GM23338 (cell line): ENCODE data around the gene CCS. TPM values are rescaled to one million over a fixed set of nuclear protein-coding genes. Genes with fewer than 3 reads are reported as not detected.

ENCODE experiments used
- ATAC-seq: fragments of 200-7000 bp; cut with Tn5 transposase; 3 replicates; pipeline ENCODE4 v1.9.1; 2020
- DNase-seq: peaks from one replicate; pipeline ENCODE4 v3.0.0-alpha.2; 2015; ENCODE audit warnings: low spot score
- H2AFZ ChIP-seq: fragments of 200-600 bp; sonication (generic); 2 replicates; pipeline ENCODE4 v1.8.0; 2016; ENCODE audit warnings: antibody characterized with exemption, mild to moderate bottlenecking, moderate library complexity
- H3F3A ChIP-seq: fragments of 200-600 bp; sonication (generic); replicated peaks from 2 replicates; pipeline ENCODE4 v1.8.0; 2017; ENCODE audit warnings: antibody characterized with exemption, mixed run types, low read depth
- H3K27ac ChIP-seq: fragments of 200-600 bp; sonication (generic); 2 replicates; pipeline ENCODE4 v1.6.1; 2016; ENCODE audit warnings: low read depth
- H3K27me3 ChIP-seq: fragments of 200-600 bp; sonication (generic); 2 replicates; pipeline ENCODE4 v1.8.0; 2016; ENCODE audit warnings: mild to moderate bottlenecking, mixed run types, moderate library complexity; ENCODE audit not compliant: insufficient read depth
- H3K36me3 ChIP-seq: fragments of 200-600 bp; sonication (generic); 2 replicates; pipeline ENCODE4 v1.8.0; 2016; ENCODE audit warnings: mild to moderate bottlenecking; ENCODE audit not compliant: insufficient read depth
- H3K4me1 ChIP-seq: fragments of 200-600 bp; sonication (generic); 2 replicates; pipeline ENCODE4 v1.8.0; 2016; ENCODE audit warnings: mild to moderate bottlenecking, moderate library complexity; ENCODE audit not compliant: insufficient read depth
- H3K4me2 ChIP-seq: fragments of 200-600 bp; sonication (generic); 2 replicates; pipeline ENCODE4 v1.7.1; 2017; ENCODE audit warnings: mixed run types
- H3K4me3 ChIP-seq: fragments of 200-600 bp; sonication (generic); 2 replicates; pipeline ENCODE4 v1.6.1; 2016; ENCODE audit warnings: mixed run types
- H3K79me2 ChIP-seq: fragments of 200-600 bp; sonication (generic); replicated peaks from 2 replicates; pipeline ENCODE4 v1.8.0; 2017; ENCODE audit warnings: mild to moderate bottlenecking; ENCODE audit not compliant: insufficient read depth
- H3K9me2 ChIP-seq: fragments of 200-600 bp; sonication (generic); 2 replicates; pipeline ENCODE4 v1.8.0; 2017; ENCODE audit not compliant: insufficient read depth
- H4K20me1 ChIP-seq: fragments of 200-600 bp; sonication (generic); replicated peaks from 2 replicates; pipeline ENCODE4 v1.8.0; 2017; ENCODE audit warnings: mild to moderate bottlenecking; ENCODE audit not compliant: insufficient read depth
- H3K27ac Mint-ChIP-seq: 2 replicates; pipeline ENCODE4 v1.8.0; 2020; ENCODE audit warnings: inconsistent platforms, mild to moderate bottlenecking, moderate library complexity, mixed read lengths
- H3K27me3 Mint-ChIP-seq: 3 replicates; pipeline ENCODE4 v1.8.0; 2022; ENCODE audit warnings: low read depth, mild to moderate bottlenecking, moderate library complexity, mixed read lengths, inconsistent platforms; ENCODE audit not compliant: insufficient read depth, poor library complexity
- H3K36me3 Mint-ChIP-seq: 3 replicates; pipeline ENCODE4 v1.8.0; 2021; ENCODE audit warnings: low read depth, mild to moderate bottlenecking, inconsistent platforms, moderate library complexity, mixed read lengths
- H3K4me1 Mint-ChIP-seq: 3 replicates; pipeline ENCODE4 v1.8.0; 2020; ENCODE audit warnings: mild to moderate bottlenecking, inconsistent platforms, mixed read lengths
- H3K4me3 Mint-ChIP-seq: 3 replicates; pipeline ENCODE4 v1.8.0; 2021; ENCODE audit warnings: moderate library complexity, mild to moderate bottlenecking, inconsistent platforms, mixed read lengths
- H3K9me3 Mint-ChIP-seq: 3 replicates; pipeline ENCODE4 v1.8.0; 2020; ENCODE audit warnings: moderate library complexity, mild to moderate bottlenecking, inconsistent platforms, mixed read lengths
- EZH2phosphoT487 ChIP-seq: fragments of 200-600 bp; sonication (generic); IDR thresholded peaks from one replicate; pipeline ENCODE4 v1.8.1; 2018; ENCODE audit warnings: antibody characterized with exemption; ENCODE audit not compliant: unreplicated experiment
- JUNB ChIP-seq: IDR thresholded peaks from one replicate; pipeline ENCODE4 v1.6.1; 2016; ENCODE audit warnings: antibody characterized with exemption; ENCODE audit not compliant: unreplicated experiment
- POLR2AphosphoS5 ChIP-seq: IDR thresholded peaks from 2 replicates; pipeline ENCODE4 v1.6.1; 2016; ENCODE audit warnings: antibody characterized with exemption, low read depth
- REST ChIP-seq: IDR thresholded peaks from one replicate; pipeline ENCODE4 v1.6.1; 2018; ENCODE audit warnings: antibody characterized with exemption; ENCODE audit not compliant: unreplicated experiment
- polyA plus RNA-seq: library from polyadenylated mRNA; unstranded; fragments of >200 nt; fragmentation: Nextera tagmentation; extraction: Ambion mirVana; gene quantifications from 2 replicates; pipeline ENCODE4 v1.2.1, GENCODE V29; 2016
- total RNA-seq: library from RNA; depleted of rRNA; stranded (reverse); fragments of >200 nt; shearing (Covaris generic); gene quantifications from 2 replicates; pipeline ENCODE4 v1.2.3, GENCODE V29; 2014
- TF ChIP-seq, protein P1 (sequence below): fragments of 250-450 bp; sonication (Bioruptor Pico); IDR thresholded peaks from 2 replicates; pipeline ENCODE4 v1.5.0; 2020; ENCODE audit warnings: mild to moderate bottlenecking, moderate library complexity

Gene CCS
- total and polyA plus RNA-seq, 2 experiments from 2014 or later: 36.1 to 60.7 TPM

DNA sequence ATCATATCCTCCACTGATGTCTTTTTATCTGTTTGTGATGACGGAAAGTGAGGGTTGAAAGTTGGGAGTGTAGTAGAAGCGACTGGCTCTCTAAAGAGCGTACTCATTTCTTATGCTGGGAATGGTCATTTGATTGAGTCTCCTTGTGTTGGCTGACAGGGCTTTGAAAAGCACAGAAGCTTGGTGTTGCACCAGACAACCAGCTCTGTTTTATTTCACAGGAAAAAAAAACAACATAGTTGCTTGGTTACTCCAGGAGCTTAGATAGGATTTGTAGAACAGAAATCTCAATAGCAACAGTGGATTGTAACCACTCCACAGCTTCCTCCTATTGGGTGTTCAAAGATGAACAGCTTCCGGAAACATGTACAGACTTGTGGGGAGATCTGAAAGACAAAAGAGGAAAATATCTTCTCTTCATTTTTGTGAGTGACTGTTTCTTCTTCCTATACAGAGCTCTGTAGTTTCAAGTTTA lies 26.1 kb downstream of the CCS start:
- peaks cover 12% of the 10 kb centered on the region for H3K27me3 Mint-ChIP-seq
- H4K20me1 ChIP-seq: peaks cover 70% of the 10 kb centered on the region
- no peaks in the 10 kb centered on the region for H3K27me3 ChIP-seq
- H3K27ac Mint-ChIP-seq: no peak overlapping the region
- peaks cover 22% of the 10 kb centered on the region for H3K36me3 ChIP-seq
- TF ChIP-seq JUNB: no peak
- TF ChIP-seq, protein P1, sequence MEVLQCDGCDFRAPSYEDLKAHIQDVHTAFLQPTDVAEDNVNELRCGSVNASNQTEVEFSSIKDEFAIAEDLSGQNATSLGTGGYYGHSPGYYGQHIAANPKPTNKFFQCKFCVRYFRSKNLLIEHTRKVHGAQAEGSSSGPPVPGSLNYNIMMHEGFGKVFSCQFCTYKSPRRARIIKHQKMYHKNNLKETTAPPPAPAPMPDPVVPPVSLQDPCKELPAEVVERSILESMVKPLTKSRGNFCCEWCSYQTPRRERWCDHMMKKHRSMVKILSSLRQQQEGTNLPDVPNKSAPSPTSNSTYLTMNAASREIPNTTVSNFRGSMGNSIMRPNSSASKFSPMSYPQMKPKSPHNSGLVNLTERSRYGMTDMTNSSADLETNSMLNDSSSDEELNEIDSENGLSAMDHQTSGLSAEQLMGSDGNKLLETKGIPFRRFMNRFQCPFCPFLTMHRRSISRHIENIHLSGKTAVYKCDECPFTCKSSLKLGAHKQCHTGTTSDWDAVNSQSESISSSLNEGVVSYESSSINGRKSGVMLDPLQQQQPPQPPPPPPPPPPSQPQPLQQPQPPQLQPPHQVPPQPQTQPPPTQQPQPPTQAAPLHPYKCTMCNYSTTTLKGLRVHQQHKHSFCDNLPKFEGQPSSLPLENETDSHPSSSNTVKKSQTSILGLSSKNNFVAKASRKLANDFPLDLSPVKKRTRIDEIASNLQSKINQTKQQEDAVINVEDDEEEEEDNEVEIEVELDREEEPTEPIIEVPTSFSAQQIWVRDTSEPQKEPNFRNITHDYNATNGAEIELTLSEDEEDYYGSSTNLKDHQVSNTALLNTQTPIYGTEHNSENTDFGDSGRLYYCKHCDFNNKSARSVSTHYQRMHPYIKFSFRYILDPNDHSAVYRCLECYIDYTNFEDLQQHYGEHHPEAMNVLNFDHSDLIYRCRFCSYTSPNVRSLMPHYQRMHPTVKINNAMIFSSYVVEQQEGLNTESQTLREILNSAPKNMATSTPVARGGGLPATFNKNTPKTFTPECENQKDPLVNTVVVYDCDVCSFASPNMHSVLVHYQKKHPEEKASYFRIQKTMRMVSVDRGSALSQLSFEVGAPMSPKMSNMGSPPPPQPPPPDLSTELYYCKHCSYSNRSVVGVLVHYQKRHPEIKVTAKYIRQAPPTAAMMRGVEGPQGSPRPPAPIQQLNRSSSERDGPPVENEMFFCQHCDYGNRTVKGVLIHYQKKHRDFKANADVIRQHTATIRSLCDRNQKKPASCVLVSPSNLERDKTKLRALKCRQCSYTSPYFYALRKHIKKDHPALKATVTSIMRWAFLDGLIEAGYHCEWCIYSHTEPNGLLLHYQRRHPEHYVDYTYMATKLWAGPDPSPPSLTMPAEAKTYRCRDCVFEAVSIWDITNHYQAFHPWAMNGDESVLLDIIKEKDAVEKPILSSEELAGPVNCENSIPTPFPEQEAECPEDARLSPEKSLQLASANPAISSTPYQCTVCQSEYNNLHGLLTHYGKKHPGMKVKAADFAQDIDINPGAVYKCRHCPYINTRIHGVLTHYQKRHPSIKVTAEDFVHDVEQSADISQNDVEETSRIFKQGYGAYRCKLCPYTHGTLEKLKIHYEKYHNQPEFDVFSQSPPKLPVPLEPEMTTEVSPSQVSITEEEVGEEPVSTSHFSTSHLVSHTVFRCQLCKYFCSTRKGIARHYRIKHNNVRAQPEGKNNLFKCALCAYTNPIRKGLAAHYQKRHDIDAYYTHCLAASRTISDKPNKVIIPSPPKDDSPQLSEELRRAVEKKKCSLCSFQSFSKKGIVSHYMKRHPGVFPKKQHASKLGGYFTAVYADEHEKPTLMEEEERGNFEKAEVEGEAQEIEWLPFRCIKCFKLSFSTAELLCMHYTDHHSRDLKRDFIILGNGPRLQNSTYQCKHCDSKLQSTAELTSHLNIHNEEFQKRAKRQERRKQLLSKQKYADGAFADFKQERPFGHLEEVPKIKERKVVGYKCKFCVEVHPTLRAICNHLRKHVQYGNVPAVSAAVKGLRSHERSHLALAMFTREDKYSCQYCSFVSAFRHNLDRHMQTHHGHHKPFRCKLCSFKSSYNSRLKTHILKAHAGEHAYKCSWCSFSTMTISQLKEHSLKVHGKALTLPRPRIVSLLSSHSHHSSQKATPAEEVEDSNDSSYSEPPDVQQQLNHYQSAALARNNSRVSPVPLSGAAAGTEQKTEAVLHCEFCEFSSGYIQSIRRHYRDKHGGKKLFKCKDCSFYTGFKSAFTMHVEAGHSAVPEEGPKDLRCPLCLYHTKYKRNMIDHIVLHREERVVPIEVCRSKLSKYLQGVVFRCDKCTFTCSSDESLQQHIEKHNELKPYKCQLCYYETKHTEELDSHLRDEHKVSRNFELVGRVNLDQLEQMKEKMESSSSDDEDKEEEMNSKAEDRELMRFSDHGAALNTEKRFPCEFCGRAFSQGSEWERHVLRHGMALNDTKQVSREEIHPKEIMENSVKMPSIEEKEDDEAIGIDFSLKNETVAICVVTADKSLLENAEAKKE (CRISPR knock-in tag): no peak
- no peak for TF ChIP-seq EZH2phosphoT487
- TF ChIP-seq REST: no peak
- TF ChIP-seq POLR2AphosphoS5: no peak
- peak overlapping the region; percentile 100 for H3K4me2 ChIP-seq
- peak overlapping the region; percentile 96 for H3K4me3 ChIP-seq
- H3K4me3 Mint-ChIP-seq: peak overlapping the region; percentile 97
- no peak for ATAC-seq
- H3K9me3 Mint-ChIP-seq: no peaks in the 10 kb centered on the region
- H2AFZ ChIP-seq: no peak overlapping the region
- peaks cover 22% of the 10 kb centered on the region; the same call in 1 of the 2 replicates for H3F3A ChIP-seq
- H3K4me1 ChIP-seq: peaks cover 25% of the 10 kb centered on the region
- H3K4me1 Mint-ChIP-seq: peaks cover 30% of the 10 kb centered on the region
- DNase-seq: no peak
- peak overlapping the region; percentile 52; the same call in 1 of the 2 replicates for H3K27ac ChIP-seq
- peaks cover 72% of the 10 kb centered on the region for H3K36me3 Mint-ChIP-seq
- H3K79me2 ChIP-seq: peaks cover 89% of the 10 kb centered on the region
- no peaks in the 10 kb centered on the region for H3K9me2 ChIP-seq
